ENCODE data around the gene P2RY8. TPM values are rescaled to one million over a fixed set of nuclear protein-coding genes. Genes with fewer than 3 reads are reported as not detected.

Gene P2RY8
- polyA plus RNA-seq, 3 donors: 18.9 to 40.0 (median 33.3) TPM

DNA sequence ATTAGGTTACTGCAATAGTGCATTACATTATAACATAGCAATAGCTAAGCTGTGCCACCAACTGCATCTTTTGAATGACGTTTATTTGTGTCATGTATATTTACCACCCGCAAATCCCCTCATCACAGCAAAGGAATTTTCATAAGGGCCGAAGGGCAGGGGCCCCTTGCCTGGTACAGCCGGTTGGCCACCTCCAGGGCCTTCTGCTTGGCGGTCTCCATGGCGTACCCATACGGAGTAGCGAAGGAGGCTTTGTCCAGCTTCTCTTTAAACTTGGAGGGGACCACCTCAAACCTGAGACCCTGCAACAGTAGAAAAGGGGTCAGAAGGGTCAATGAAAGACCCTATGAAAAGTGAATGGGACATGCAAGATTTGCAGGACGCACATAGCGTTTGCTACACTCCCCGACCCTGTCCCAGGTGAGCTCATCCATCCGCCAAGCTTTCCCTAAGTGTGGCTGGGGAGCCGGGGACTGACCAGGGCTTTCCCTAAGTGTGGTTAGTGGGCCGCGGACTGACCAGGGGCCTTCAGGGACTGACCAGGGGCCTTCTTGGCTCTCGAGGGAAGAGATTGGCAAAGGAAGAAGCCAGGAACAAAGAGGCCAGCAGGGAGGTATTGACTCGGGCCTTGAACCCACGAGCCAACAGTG is 94.8 kb downstream of the P2RY8 start:
- Histone ChIP-seq H3K4me2 (replicated peaks; ENCODE audit: extremely low read depth, low read length, poor library complexity, severe bottlenecking) (no peak overlapping the region), H2AFZ (ENCODE audit: insufficient read depth, low read depth, low read length, poor library complexity, severe bottlenecking) (no peak overlapping the region), H3K9ac (ENCODE audit: insufficient read depth, low read length, poor library complexity, severe bottlenecking) (no peak overlapping the region), H4K20me1 (ENCODE audit: insufficient read depth, low read length) (no peaks in the 10 kb centered on the region), H3K4me1 (ENCODE audit: control insufficient read depth in 1 of 2, insufficient read depth in 2 of 2, low read length in 2 of 2) (no peaks in the 10 kb centered on the region), H3K9me3 (replicated peaks in 1 of 2; ENCODE audit: control insufficient read depth in 1 of 2, insufficient read depth in 1 of 2, low read length in 2 of 2) (peaks cover 31 to 63% of the 10 kb centered on the region in 2 donors), H3K4me3 (replicated peaks in 1 of 3; ENCODE audit: low read depth in 2 of 3, low read length in 3 of 3) (no peak overlapping the region), H3K36me3 (replicated peaks in 1 of 2; ENCODE audit: control insufficient read depth in 1 of 2, insufficient read depth in 2 of 2, low read length in 2 of 2) (peaks cover 10 to 45% of the 10 kb centered on the region in 2 donors), H3K27ac (ENCODE audit: low read depth in 1 of 2, low read length in 2 of 2) (no peak overlapping the region), H3K27me3 (ENCODE audit: control insufficient read depth in 2 of 2, insufficient read depth in 2 of 2, low read length in 2 of 2) (no peaks in the 10 kb centered on the region), H3K79me2 (ENCODE audit: insufficient read depth, low read length) (no peaks in the 10 kb centered on the region)
- H3K9me3 Mint-ChIP-seq: peaks cover 32 to 66% (median 46%) of the 10 kb centered on the region in 7 donors
- H3K27ac Mint-ChIP-seq: no peak overlapping the region
- peaks cover 0 to 3% (median 2%) of the 10 kb centered on the region in 3 donors for H3K27me3 Mint-ChIP-seq (ENCODE audit: low read depth in 3 of 3)
- H3K4me3 Mint-ChIP-seq: no peak overlapping the region
- WGBS (ENCODE audit: insufficient coverage): 99% methylated on average over 7 of the region's 18 CpGs
- DNase-seq: no peak
- intact Hi-C loops (cut with micrococcal nuclease): no loop called here
- H3K4me1 Mint-ChIP-seq: peaks cover 3% of the 10 kb centered on the region
- TF ChIP-seq, protein P1, sequence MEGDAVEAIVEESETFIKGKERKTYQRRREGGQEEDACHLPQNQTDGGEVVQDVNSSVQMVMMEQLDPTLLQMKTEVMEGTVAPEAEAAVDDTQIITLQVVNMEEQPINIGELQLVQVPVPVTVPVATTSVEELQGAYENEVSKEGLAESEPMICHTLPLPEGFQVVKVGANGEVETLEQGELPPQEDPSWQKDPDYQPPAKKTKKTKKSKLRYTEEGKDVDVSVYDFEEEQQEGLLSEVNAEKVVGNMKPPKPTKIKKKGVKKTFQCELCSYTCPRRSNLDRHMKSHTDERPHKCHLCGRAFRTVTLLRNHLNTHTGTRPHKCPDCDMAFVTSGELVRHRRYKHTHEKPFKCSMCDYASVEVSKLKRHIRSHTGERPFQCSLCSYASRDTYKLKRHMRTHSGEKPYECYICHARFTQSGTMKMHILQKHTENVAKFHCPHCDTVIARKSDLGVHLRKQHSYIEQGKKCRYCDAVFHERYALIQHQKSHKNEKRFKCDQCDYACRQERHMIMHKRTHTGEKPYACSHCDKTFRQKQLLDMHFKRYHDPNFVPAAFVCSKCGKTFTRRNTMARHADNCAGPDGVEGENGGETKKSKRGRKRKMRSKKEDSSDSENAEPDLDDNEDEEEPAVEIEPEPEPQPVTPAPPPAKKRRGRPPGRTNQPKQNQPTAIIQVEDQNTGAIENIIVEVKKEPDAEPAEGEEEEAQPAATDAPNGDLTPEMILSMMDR (IDR thresholded peaks at IDR 0.05): no peak
- peaks cover 34 to 66% of the 10 kb centered on the region in 2 donors for H3K36me3 Mint-ChIP-seq

DNA sequence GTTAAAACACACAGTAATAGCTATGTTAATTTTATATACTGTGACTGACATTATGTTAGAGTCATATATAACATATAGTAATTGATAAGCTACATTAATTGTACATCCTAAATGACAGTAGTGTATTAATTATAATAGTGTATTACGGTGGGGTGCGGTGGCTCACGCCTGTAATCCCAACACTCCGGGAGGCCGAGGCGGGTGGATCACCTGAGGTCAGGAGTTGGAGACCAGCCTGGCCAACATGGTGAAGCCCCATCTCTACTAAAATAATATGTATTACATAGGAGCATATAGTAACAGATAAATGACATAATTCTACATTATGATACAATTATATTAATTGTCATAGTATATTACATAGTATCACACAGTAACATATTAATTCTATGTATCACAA is 96.5 kb downstream of the P2RY8 start:
- no peak overlapping the region for H3K27ac ChIP-seq (ENCODE audit: low read depth in 1 of 2, low read length in 2 of 2)
- peaks cover 45 to 75% of the 10 kb centered on the region in 2 donors for H3K36me3 Mint-ChIP-seq
- peaks cover 0 to 5% (median 0%) of the 10 kb centered on the region in 3 donors for H3K27me3 Mint-ChIP-seq (ENCODE audit: low read depth in 3 of 3)
- no peaks in the 10 kb centered on the region for H3K4me1 Mint-ChIP-seq
- peaks cover 10 to 57% of the 10 kb centered on the region in 2 donors for H3K36me3 ChIP-seq (replicated peaks in 1 of 2; ENCODE audit: control insufficient read depth in 1 of 2, insufficient read depth in 2 of 2, low read length in 2 of 2)
- H3K4me2 ChIP-seq (replicated peaks; ENCODE audit: extremely low read depth, low read length, poor library complexity, severe bottlenecking): no peak overlapping the region
- peaks cover 28 to 61% (median 38%) of the 10 kb centered on the region in 7 donors for H3K9me3 Mint-ChIP-seq
- DNase-seq: no peak
- H4K20me1 ChIP-seq (ENCODE audit: insufficient read depth, low read length): no peaks in the 10 kb centered on the region
- intact Hi-C loops (cut with micrococcal nuclease): no loop called here
- H3K9ac ChIP-seq (ENCODE audit: insufficient read depth, low read length, poor library complexity, severe bottlenecking): no peak overlapping the region
- H3K4me3 Mint-ChIP-seq: no peak overlapping the region
- TF ChIP-seq, protein P1 (IDR thresholded peaks at IDR 0.05): no peak
- H3K9me3 ChIP-seq (replicated peaks in 1 of 2; ENCODE audit: control insufficient read depth in 1 of 2, insufficient read depth in 1 of 2, low read length in 2 of 2): peaks cover 31 to 56% of the 10 kb centered on the region in 2 donors
- no peaks in the 10 kb centered on the region for H3K79me2 ChIP-seq (ENCODE audit: insufficient read depth, low read length)
- no peaks in the 10 kb centered on the region for H3K4me1 ChIP-seq (ENCODE audit: control insufficient read depth in 1 of 2, insufficient read depth in 2 of 2, low read length in 2 of 2)
- no peak overlapping the region for H3K4me3 ChIP-seq (replicated peaks in 1 of 3; ENCODE audit: low read depth in 2 of 3, low read length in 3 of 3)
- no peak overlapping the region for H2AFZ ChIP-seq (ENCODE audit: insufficient read depth, low read depth, low read length, poor library complexity, severe bottlenecking)
- no peak overlapping the region for H3K27ac Mint-ChIP-seq
- H3K27me3 ChIP-seq (ENCODE audit: control insufficient read depth in 2 of 2, insufficient read depth in 2 of 2, low read length in 2 of 2): no peaks in the 10 kb centered on the region
- no CpG with 5 or more reads among the region's 6 CpGs for WGBS (ENCODE audit: insufficient coverage)

Measured in CD14-positive monocyte (primary cell).